ENCODE measurements around the gene PALS1.
"Not testable (repeated sequence)": the region's sequence is repeated elsewhere in the genome, so short reads cannot be mapped to it uniquely, and the experiment has no call there.

The PALS1 gene

GRCh38 chr14:67263499-67264149, 22.4 kb downstream of the PALS1 start:
- no peak for DNase-seq

DNA sequence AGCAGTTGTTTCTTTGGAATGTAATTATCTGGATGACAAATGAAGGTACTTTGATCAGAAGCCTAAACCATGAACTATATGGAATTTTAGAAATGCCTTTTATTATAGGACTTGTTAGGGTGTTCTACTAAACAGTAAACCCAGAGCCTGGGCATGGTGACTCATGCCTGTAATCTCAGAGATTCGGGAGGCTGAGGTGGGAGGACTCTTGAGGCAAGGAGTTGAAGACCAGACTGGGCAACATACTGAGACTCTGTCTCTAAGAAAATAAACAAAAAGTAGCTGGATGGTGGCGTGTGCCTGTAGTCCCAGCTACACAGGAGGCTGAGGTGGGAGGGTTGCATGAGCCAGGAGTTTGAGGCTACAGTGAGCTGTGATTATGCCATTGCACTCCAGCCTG, 23.9 kb downstream of the PALS1 start:
- no peak for DNase-seq

DNA sequence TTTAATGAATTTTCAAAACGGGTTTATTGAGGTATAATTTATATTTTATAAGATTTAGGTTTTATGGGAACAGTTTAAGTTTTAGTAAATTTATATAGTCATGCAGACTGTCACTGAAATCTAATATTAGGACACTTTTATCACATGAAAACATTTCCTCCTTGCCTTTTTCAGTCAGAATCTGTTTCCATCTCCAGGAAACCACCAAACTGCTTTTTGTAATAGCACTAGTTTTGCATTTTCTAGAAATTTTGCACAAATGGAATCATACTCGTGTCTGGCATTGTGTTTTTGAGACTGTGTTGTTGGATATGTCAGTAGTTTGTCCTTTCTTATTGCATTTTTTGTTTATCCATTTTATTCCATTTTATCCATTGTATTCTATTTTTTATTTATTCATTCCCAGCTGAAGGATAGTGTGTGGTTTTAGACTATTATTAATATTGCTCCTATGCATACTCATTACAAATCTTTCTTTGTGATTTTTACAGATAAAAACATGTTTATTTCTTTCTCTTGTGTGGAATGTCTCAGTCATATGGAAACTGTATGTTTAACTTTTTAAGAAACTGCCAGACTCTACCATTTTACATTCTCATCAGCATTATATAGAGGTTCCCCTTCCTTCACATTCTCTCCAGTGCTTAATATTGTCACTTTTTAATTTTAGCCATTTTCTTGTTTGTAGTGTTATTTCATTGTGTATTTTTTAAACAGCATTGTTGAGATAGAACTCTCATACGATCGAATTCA, 26.5 kb downstream of the PALS1 start:
- no peak for DNase-seq

GRCh38 chr14:67268426-67269150, 27.4 kb downstream of the PALS1 start:
- DNase-seq, result no peak

- no peak for DNase-seq
These were observed 28.2 kb downstream of the PALS1 start for GRCh38 chr14:67269298-67270060.

- no peak for DNase-seq
These were observed 29.0 kb downstream of the PALS1 start for GRCh38 chr14:67270145-67270753.

DNA sequence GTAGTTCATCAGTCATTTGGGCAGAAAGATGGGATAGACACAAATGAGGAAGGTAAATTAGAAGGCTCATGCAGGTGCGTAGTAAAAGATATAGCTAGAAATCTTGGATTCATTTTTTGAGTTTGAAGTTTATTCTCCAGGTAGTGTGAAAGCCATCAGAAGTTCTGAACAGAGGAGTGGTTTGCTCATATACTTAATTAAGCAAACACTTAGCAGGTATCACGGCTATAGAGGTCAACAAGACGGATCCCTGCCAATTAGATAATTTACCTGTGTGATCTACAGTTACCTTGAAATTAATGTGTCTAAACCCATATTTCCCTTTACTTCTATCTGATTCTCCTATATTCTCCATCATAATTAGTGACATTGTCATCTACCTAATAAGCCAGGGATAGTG, 29.7 kb downstream of the PALS1 start:
- DNase-seq, result no peak

DNA sequence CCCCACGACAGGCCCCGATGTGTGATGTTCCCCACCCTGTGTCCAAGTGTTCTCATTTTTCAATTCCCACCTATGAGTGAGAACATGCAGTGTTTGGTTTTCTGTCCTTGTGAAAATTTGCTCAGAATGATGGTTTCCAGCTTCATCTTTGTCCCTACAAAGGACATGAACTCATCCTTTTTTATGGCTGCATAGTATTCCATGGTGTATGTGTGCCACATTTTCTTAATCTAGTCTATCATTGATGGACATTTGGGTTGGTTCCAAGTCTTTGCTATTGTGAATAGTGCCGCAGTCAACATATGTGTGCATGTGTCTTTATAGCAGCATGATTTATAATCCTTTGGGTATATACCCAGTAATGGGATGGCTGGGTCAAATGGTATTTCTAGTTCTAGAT, 32.0 kb downstream of the PALS1 start:
- DNase-seq, result not testable (repeated sequence)

- DNase-seq, result no peak
These were observed 34.9 kb downstream of the PALS1 start for GRCh38 chr14:67276131-67276530.

DNA sequence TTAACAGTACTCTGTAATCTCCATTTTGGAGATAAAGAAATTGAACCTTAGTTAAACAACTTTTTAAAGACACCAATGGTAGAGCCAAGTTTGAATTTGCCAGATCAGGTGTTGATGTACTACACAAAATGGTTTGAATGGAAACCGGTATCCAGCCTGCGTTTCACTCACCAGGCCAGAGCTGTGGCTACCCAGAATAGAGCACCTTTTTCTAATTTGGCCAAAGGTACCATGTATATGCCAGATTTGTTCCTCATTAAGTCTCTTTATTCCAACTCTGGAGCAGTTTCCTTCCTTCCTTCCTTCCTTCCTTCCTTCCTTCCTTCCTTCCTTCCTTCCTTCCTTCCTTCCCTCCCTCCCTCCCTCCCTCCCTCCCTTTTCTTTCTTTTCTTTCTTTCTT, 39.3 kb downstream of the PALS1 start:
- no peak for DNase-seq

- DNase-seq, result no peak
These were observed 44.7 kb downstream of the PALS1 start for GRCh38 chr14:67285876-67286452.

All from activated CD4-positive, alpha-beta T cell treated with anti-CD3 and anti-CD28 coated beads, Interleukin-2, amount 50 U/mL, for 48 hours (primary cell).